Natural killer cell (primary cell): Measurements from ENCODE around the gene COG3. TPM values are rescaled to one million over a fixed set of nuclear protein-coding genes. Genes with fewer than 3 reads are reported as not detected.

Source experiments
- ATAC-seq, 3 donors: fragments of 150-1000 bp in 2 of 3; fragments of 200-7000 bp in 1 of 3; cut with Tn5 transposase; 1 replicate in 1 of 3; 2 replicates in 2 of 3; pipeline ENCODE4 v1.10.0; 2021; ENCODE audit warnings: mild to moderate bottlenecking in 2 of 3, moderate library complexity in 2 of 3
- DNase-seq, 2 donors: peaks; one replicate each; pipeline versions ENCODE4 v3.0.0 to v3.0.0-alpha.2; 2013 to 2021; ENCODE audit warnings: mixed read lengths in 1 of 2
- H3K27ac ChIP-seq: one replicate; pipeline ENCODE4 v1.5.1; 2013; ENCODE audit warnings: mild to moderate bottlenecking, low read length
- H3K27me3 ChIP-seq: one replicate; pipeline ENCODE4 v1.6.1; 2013; ENCODE audit warnings: low read length; ENCODE audit not compliant: control insufficient read depth, insufficient read depth
- H3K36me3 ChIP-seq: one replicate; pipeline ENCODE4 v1.6.1; 2013; ENCODE audit warnings: low read length; ENCODE audit not compliant: control insufficient read depth, insufficient read depth
- H3K4me1 ChIP-seq: one replicate; pipeline ENCODE4 v1.6.1; 2013; ENCODE audit warnings: low read length; ENCODE audit not compliant: control insufficient read depth, insufficient read depth
- H3K4me3 ChIP-seq: one replicate; pipeline ENCODE4 v1.5.1; 2013; ENCODE audit warnings: low read length
- H3K9me3 ChIP-seq: one replicate; pipeline ENCODE4 v1.6.1; 2013; ENCODE audit warnings: low read length; ENCODE audit not compliant: control insufficient read depth, insufficient read depth
- H3K27ac Mint-ChIP-seq, 2 donors: one replicate each; pipeline ENCODE4 v1.8.0; 2022; ENCODE audit warnings: mild to moderate bottlenecking in 2 of 2, mixed read lengths in 2 of 2, moderate library complexity in 1 of 2
- H3K27me3 Mint-ChIP-seq, 2 donors: one replicate each; pipeline ENCODE4 v1.8.0; 2022; ENCODE audit warnings: low read depth in 2 of 2, mixed read lengths in 2 of 2
- H3K36me3 Mint-ChIP-seq: one replicate; pipeline ENCODE4 v1.8.0; 2022; ENCODE audit warnings: mixed read lengths
- H3K4me1 Mint-ChIP-seq, 2 donors: one replicate each; pipeline ENCODE4 v1.8.0; 2022; ENCODE audit warnings: mixed read lengths in 2 of 2
- H3K4me3 Mint-ChIP-seq: one replicate; pipeline ENCODE4 v1.8.0; 2022; ENCODE audit warnings: mild to moderate bottlenecking, moderate library complexity, mixed read lengths
- H3K9me3 Mint-ChIP-seq, 2 donors: one replicate each; pipeline ENCODE4 v1.8.0; 2022; ENCODE audit warnings: mixed read lengths in 2 of 2
- WGBS: methylation state at CpG from one replicate; pipeline ENCODE4 v1.1.7; 2013; ENCODE audit warnings: missing lambda C conversion rate; ENCODE audit not compliant: insufficient coverage; 5-methylcytosine and 5-hydroxymethylcytosine counted together
- intact Hi-C: fragments of 100-400 bp; cut with micrococcal nuclease; formaldehyde crosslinking; loops from one replicate; pipeline ENCODE4 v1.14.2; 2022
- total RNA-seq, 4 donors: library from RNA; stranded (reverse); fragments of 120-200 nt in 1 of 4; gene quantifications; one replicate each; pipeline versions ENCODE4 v1.2.3 to v1.2.4, GENCODE V29; 2013 to 2022
- TF ChIP-seq, protein P1 (sequence below): fragments of 200-600 bp; IDR thresholded peaks from one replicate; pipeline ENCODE4 v1.8.0; 2022; ENCODE audit warnings: antibody characterized with exemption

Gene COG3
- total RNA-seq, 3 donors from 2014 or later (not counting 1 experiment from before 2014, with no cell fraction given): 48.8 to 58.1 (median 55.6) TPM

GRCh38 chr13:45521297-45521696 lies 56.6 kb downstream of the COG3 start:
- TF ChIP-seq, protein P1, sequence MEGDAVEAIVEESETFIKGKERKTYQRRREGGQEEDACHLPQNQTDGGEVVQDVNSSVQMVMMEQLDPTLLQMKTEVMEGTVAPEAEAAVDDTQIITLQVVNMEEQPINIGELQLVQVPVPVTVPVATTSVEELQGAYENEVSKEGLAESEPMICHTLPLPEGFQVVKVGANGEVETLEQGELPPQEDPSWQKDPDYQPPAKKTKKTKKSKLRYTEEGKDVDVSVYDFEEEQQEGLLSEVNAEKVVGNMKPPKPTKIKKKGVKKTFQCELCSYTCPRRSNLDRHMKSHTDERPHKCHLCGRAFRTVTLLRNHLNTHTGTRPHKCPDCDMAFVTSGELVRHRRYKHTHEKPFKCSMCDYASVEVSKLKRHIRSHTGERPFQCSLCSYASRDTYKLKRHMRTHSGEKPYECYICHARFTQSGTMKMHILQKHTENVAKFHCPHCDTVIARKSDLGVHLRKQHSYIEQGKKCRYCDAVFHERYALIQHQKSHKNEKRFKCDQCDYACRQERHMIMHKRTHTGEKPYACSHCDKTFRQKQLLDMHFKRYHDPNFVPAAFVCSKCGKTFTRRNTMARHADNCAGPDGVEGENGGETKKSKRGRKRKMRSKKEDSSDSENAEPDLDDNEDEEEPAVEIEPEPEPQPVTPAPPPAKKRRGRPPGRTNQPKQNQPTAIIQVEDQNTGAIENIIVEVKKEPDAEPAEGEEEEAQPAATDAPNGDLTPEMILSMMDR: no peak
- no peaks in the 10 kb centered on the region for H3K9me3 Mint-ChIP-seq
- H3K4me3 Mint-ChIP-seq: no peak overlapping the region
- no peaks in the 10 kb centered on the region for H3K27me3 ChIP-seq
- no peaks in the 10 kb centered on the region for H3K9me3 ChIP-seq
- peaks cover 74% of the 10 kb centered on the region for H3K36me3 ChIP-seq
- H3K27me3 Mint-ChIP-seq: no peaks in the 10 kb centered on the region
- WGBS: 93% methylated on average over 4 of the region's 4 CpGs
- no peak overlapping the region for H3K27ac Mint-ChIP-seq
- DNase-seq (no peak), ATAC-seq (no peak)
- peaks cover 19% of the 10 kb centered on the region for H3K36me3 Mint-ChIP-seq
- intact Hi-C loops: no loop called here
- H3K4me1 Mint-ChIP-seq: peaks cover 6 to 14% of the 10 kb centered on the region in 2 donors
- no peak overlapping the region for H3K4me3 ChIP-seq
- no peak overlapping the region for H3K27ac ChIP-seq
- no peaks in the 10 kb centered on the region for H3K4me1 ChIP-seq

DNA sequence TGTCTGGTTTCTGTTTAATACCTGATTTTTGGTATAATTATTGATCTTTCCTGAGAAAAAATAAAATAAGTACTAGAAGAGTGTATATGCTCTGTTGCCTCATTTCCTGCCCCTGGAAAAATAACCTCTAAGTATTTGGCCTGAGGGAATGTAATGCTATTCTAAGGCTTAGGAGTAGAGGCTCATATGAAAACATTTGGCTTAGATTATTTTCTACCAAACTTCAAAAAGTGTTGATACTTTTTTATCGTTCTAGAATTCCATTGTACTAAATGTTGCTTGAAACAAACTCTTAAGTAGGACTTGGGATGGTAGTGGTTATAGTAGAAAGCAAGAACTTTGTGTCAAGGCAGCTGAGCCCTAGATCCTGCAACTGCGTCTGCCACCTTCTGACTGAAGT lies 57.8 kb downstream of the COG3 start:
- Mint-ChIP-seq H3K27ac (peak overlapping the region; percentile 41 to 48), H3K4me1 (peaks cover 11 to 14% of the 10 kb centered on the region in 2 donors), H3K27me3 (no peaks in the 10 kb centered on the region), H3K4me3 (no peak overlapping the region), H3K9me3 (no peaks in the 10 kb centered on the region), H3K36me3 (peaks cover 25% of the 10 kb centered on the region)
- Histone ChIP-seq H3K9me3 (no peaks in the 10 kb centered on the region), H3K4me3 (no peak overlapping the region), H3K36me3 (peaks cover 73% of the 10 kb centered on the region), H3K4me1 (no peaks in the 10 kb centered on the region), H3K27me3 (no peaks in the 10 kb centered on the region), H3K27ac (no peak overlapping the region)
- TF ChIP-seq, protein P1: no peak
- WGBS: 100% methylated on average over 2 of the region's 2 CpGs
- no peak for ATAC-seq
- intact Hi-C loops: no loop called here
- DNase-seq: no peak

GRCh38 chr13:45527699-45528462 lies 63.1 kb downstream of the COG3 start:
- Mint-ChIP-seq H3K27me3 (no peaks in the 10 kb centered on the region), H3K27ac (peak overlapping the region in 1 of 2 donors; percentile 31), H3K9me3 (no peaks in the 10 kb centered on the region), H3K4me1 (peaks cover 6 to 11% of the 10 kb centered on the region in 2 donors), H3K36me3 (peaks cover 31% of the 10 kb centered on the region), H3K4me3 (no peak overlapping the region)
- TF ChIP-seq, protein P1: no peak
- Histone ChIP-seq H3K4me3 (no peak overlapping the region), H3K36me3 (peaks cover 76% of the 10 kb centered on the region), H3K4me1 (no peaks in the 10 kb centered on the region), H3K9me3 (no peaks in the 10 kb centered on the region), H3K27me3 (no peaks in the 10 kb centered on the region), H3K27ac (no peak overlapping the region)
- intact Hi-C loops: no loop called here
- no peak for ATAC-seq
- no peak for DNase-seq
- 98% methylated on average over 6 of the region's 6 CpGs for WGBS

DNA sequence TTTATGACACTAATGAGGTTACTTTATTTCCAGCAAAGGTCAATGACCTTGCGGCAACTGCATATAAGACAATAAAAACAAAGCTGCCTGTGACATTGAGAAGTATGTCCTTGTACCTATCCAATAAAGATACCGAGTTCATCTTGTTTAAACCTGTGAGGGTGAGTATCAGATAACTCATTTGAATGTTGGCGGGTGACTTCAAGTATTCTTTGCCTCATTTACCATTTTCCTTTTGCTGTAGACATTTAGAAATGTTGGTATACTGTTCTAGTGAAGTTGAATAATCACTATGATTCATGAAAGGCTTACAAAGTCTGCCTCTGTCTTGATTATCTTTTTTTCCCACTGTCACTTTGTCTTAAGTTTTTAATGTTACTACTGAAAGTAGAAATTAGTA lies 65.0 kb downstream of the COG3 start:
- Histone ChIP-seq H3K36me3 (peaks cover 81% of the 10 kb centered on the region), H3K4me3 (no peak overlapping the region), H3K4me1 (no peaks in the 10 kb centered on the region), H3K9me3 (no peaks in the 10 kb centered on the region), H3K27me3 (no peaks in the 10 kb centered on the region), H3K27ac (no peak overlapping the region)
- H3K9me3 Mint-ChIP-seq: no peaks in the 10 kb centered on the region
- peaks cover 39% of the 10 kb centered on the region for H3K36me3 Mint-ChIP-seq
- DNase-seq (no peak), ATAC-seq (no peak)
- TF ChIP-seq, protein P1: no peak
- intact Hi-C loops: no loop called here
- 100% methylated on average over 1 of the region's 3 CpGs for WGBS
- H3K4me1 Mint-ChIP-seq: peaks cover 5 to 11% of the 10 kb centered on the region in 2 donors
- H3K27ac Mint-ChIP-seq: peak overlapping the region in 1 of 2 donors; percentile 22
- no peaks in the 10 kb centered on the region for H3K27me3 Mint-ChIP-seq
- H3K4me3 Mint-ChIP-seq: no peak overlapping the region
